Subcutaneous abdominal adipose tissue (tissue), 5 donors: Measurements from ENCODE around the gene CC2D2B.
"Not testable (repeated sequence)": the region's sequence is repeated elsewhere in the genome, so short reads cannot be mapped to it uniquely, and the experiment has no call there.

Experiments used
- H3K27ac ChIP-seq: one replicate; pipeline ENCODE4 v1.7.0; 2013; ENCODE audit warnings: low read depth, mild to moderate bottlenecking, inconsistent platforms, low read length, moderate library complexity
- H3K27me3 ChIP-seq, 5 donors: one replicate each; pipeline ENCODE4 v1.7.0; 2013; ENCODE audit warnings: low read length in 5 of 5, inconsistent platforms in 1 of 5; ENCODE audit not compliant: control insufficient read depth in 5 of 5, insufficient read depth in 4 of 5
- H3K36me3 ChIP-seq, 5 donors: one replicate each; pipeline ENCODE4 v1.7.0; 2013; ENCODE audit warnings: low read length in 5 of 5; ENCODE audit not compliant: control insufficient read depth in 5 of 5, insufficient read depth in 5 of 5
- H3K4me1 ChIP-seq, 5 donors: one replicate each; pipeline ENCODE4 v1.7.0; 2013; ENCODE audit warnings: low read length in 5 of 5, mild to moderate bottlenecking in 3 of 5, moderate library complexity in 1 of 5; ENCODE audit not compliant: control insufficient read depth in 5 of 5, insufficient read depth in 5 of 5
- H3K4me3 ChIP-seq, 5 donors: one replicate each; pipeline ENCODE4 v1.7.0; 2013; ENCODE audit warnings: low read length in 5 of 5, low read depth in 1 of 5
- H3K9ac ChIP-seq, 5 donors: one replicate each; pipeline ENCODE4 v1.7.0; 2013; ENCODE audit warnings: low read length in 5 of 5, mild to moderate bottlenecking in 4 of 5, moderate library complexity in 3 of 5
- H3K9me3 ChIP-seq, 5 donors: one replicate each; pipeline ENCODE4 v1.7.0; 2013; ENCODE audit warnings: low read length in 5 of 5; ENCODE audit not compliant: control insufficient read depth in 5 of 5
- donor health status: healthy.
- donor health status: healthy.
- donor health status: healthy.
- donor health status: healthy.
- donor health status: healthy.

The CC2D2B gene

DNA sequence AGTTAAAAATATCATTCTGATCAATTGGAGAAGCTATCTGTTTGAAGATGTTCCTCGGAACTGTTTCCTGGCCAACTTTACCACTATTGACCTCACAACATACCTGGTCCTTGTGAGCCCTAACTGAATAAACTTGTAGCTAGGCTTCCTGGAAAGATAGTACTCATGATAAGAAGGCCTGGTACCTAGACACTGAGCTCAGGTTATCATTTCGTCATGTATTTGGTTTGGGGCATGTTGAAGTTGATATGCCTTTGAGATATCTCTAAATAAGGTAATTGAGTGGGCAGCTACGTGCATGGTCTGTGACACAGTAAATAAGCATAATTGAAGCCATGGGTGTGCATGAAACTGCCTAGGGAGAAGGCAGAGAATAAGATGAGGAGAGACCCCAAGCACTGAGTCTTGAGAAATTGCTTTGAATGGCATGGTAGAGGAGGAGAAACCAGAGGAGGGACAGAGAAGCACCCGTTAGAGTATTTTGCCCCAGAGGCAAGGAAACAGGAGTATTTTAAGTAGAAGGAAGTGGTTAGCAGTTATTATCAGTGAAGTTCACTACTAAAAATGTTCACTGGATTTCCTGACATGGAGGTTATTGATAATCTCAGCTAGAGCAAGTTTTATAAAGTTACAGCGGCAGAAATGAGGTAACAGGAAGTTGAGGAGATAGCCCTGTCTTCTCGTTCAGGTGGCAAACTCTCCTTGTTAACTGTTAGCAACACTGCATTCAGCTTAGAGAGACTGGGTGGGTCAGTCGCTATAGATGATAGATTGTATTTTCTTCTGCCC lies 55.6 kb downstream of the CC2D2B start:
- H3K4me3 ChIP-seq, result no peak overlapping the region
- H3K27ac ChIP-seq, result no peak overlapping the region
- H3K27me3 ChIP-seq, result no peaks in the 10 kb centered on the region
- H3K9ac ChIP-seq, result no peak overlapping the region
- peaks cover 0 to 7% (median 3%) of the 10 kb centered on the region in 5 donors for H3K4me1 ChIP-seq
- peaks cover 6 to 20% (median 13%) of the 10 kb centered on the region in 5 donors for H3K9me3 ChIP-seq
- H3K36me3 ChIP-seq, result no peaks in the 10 kb centered on the region

DNA sequence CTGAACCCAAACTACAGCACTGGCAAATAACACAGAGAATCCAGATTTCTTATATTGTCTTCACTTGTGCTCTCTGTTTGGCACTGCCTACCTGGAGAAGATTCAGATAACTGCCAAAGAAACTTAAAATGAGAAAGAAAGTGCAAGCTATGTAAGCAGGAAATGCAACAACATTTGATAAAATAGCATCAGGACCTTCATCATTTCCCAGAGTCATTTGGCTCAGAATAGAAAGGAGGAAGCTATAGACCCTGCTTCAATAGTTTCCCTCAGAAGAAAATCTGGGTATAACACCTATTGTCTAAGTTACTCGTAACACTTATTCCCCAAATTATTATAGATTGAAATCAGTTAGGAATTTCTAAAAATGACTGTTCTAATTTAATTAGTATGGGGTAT lies 56.2 kb downstream of the CC2D2B start:
- Histone ChIP-seq H3K9ac (no peak overlapping the region), H3K36me3 (no peaks in the 10 kb centered on the region), H3K9me3 (peaks cover 6 to 14% (median 12%) of the 10 kb centered on the region in 5 donors), H3K4me1 (peaks cover 0 to 7% (median 3%) of the 10 kb centered on the region in 5 donors), H3K4me3 (no peak overlapping the region), H3K27me3 (no peaks in the 10 kb centered on the region), H3K27ac (no peak overlapping the region)

DNA sequence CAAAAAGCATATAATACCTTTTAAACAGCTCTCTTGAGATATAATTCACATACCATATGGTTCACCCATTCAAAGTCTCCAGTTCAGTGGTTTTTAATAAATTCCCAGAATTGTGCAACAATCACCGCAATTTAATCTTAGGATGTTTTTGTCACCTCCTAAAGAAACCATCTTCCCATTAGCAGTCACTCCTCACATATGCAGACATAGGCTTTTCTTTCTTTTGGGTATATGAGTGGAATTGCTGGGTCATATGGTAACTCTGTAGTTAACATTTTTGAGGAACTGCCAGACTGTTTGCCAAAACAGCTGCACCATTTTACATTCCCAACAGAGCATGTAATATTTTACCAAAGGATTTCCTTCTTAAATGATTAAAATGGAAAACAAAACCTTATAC lies 57.0 kb downstream of the CC2D2B start:
- H3K4me3 ChIP-seq, result no peak overlapping the region

DNA sequence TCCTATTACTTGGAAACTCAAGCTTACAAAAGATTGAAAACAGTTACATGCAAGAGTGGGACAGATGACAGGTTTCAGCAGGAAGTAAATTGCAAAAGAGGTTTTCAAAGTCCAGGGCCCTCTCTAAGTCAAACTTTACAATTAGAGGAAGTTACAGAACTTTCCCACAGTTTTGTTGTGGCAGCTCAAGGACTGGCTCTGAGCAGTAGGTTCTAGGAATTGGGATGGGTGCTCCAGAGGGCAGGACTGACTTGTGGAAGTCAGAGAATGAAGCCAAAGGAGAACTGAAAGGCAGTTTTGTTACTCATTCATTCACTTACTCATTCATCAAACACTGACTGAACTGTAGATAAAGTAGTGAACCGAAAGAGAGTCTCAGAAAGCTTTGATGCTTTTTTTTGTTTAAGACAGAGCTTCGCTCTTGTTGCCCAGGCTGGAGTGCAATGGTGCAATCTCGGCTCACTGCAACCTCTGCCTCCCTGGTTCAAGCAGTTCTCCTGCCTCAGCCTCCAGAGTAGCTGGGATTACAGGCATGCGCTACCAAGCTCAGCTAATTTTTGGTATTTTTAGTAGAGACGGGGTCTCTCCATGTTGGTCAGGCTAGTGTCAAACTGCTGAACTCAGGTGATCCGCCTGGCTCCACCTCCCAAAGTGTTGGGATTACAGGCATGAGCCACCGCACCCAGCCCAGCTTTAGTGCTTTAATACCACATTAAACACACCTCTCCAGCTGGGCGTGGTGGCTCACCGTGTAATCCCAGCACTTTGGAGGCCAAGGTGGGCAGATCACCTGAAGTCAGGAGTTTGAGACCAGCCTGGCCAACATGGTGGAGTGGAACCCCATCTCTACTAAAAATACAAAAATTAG lies 68.8 kb downstream of the CC2D2B start:
- Histone ChIP-seq H3K9me3 (no peaks in the 10 kb centered on the region), H3K27me3 (no peaks in the 10 kb centered on the region), H3K9ac (no peak overlapping the region), H3K36me3 (no peaks in the 10 kb centered on the region), H3K4me1 (no peaks in the 10 kb centered on the region), H3K27ac (no peak overlapping the region), H3K4me3 (no peak overlapping the region)

More for the DNA sequence above, 57.0 kb downstream of the CC2D2B start:
- H3K9me3 ChIP-seq, result peaks cover 4 to 9% (median 8%) of the 10 kb centered on the region in 5 donors
- H3K9ac ChIP-seq, result no peak overlapping the region
- no peaks in the 10 kb centered on the region for H3K36me3 ChIP-seq
- H3K27me3 ChIP-seq, result no peaks in the 10 kb centered on the region
- H3K4me1 ChIP-seq, result peaks cover 0 to 7% (median 3%) of the 10 kb centered on the region in 5 donors
- no peak overlapping the region for H3K27ac ChIP-seq

DNA sequence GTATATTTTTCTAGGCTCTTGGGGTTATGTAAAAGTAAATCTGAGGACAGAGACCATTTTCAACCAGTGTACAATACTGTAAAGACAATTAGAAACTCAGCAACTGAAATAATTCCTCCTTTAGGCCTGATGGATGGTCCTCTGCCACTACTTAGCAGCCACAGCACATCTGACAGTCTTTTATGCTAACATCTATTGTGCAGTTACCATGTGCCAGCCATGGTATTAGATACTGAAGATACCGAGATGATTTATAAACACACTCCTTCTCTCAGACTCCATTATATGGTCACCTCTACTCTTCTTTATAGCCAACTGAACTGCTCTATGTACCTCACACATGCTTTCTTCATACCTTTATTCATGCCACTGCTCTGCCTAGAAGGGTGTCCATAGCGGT lies 74.4 kb downstream of the CC2D2B start:
- Histone ChIP-seq H3K27me3 (no peaks in the 10 kb centered on the region), H3K4me1 (no peaks in the 10 kb centered on the region), H3K36me3 (no peaks in the 10 kb centered on the region), H3K27ac (no peak overlapping the region), H3K9ac (no peak overlapping the region), H3K9me3 (no peaks in the 10 kb centered on the region), H3K4me3 (no peak overlapping the region)

DNA sequence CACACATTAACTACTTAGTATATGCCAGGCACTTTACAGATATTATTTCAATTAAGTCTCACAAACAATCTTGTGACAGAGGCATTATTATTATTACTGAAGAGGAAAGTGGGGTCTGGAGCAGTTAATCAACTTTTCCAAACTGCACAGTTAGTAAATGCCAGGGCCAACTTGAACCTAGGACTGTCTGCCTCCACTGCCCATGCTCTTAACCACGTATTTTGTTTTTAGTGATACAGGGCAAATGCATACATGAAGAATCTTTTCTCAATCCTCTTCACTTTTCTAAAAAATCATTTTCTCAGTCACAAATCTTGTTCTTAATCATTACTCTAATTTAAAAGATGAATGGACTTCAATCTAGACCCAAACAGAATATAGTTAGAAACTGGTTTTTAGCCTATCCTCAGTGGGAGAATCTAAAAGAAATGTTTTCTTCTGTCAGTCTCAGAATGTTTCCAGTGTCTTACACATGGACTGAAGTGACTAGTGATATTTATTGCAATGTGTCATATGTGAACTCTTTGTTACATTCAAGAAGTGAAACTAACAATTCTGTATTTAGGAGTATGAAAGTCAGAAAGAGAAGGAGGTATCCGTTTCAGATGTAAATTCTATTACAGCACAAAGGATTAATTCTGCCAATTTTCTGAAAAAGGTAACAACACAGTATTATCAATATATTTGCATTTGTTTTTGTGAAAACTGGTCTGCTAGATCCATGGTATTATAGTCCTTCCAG lies 80.1 kb downstream of the CC2D2B start:
- no peaks in the 10 kb centered on the region for H3K9me3 ChIP-seq
- no peaks in the 10 kb centered on the region for H3K27me3 ChIP-seq
- H3K36me3 ChIP-seq, result no peaks in the 10 kb centered on the region
- H3K27ac ChIP-seq, result no peak overlapping the region
- H3K9ac ChIP-seq, result no peak overlapping the region
- H3K4me3 ChIP-seq, result no peak overlapping the region
- H3K4me1 ChIP-seq, result no peaks in the 10 kb centered on the region

DNA sequence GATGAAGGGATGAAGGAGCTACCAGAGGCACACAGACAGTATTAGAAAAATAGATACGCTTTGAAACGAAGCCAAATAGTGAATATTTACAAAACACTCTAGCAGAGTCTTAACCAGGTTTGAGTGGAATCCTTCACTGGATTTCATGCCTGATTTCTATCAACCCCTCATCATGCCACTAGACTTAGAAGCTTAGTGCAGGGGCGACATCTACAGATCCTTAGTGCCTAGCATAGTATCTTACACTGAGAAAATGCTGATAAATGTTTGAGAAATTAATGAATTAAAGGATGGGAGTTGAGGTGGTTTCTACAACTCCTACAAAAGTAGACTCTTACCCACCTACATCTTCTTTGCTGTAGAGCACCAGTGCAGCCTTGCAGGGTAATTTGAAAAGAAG lies 80.9 kb downstream of the CC2D2B start:
- Histone ChIP-seq H3K9me3 (no peaks in the 10 kb centered on the region), H3K9ac (no peak overlapping the region), H3K36me3 (no peaks in the 10 kb centered on the region), H3K27ac (no peak overlapping the region), H3K4me1 (no peaks in the 10 kb centered on the region), H3K27me3 (no peaks in the 10 kb centered on the region), H3K4me3 (no peak overlapping the region)

DNA sequence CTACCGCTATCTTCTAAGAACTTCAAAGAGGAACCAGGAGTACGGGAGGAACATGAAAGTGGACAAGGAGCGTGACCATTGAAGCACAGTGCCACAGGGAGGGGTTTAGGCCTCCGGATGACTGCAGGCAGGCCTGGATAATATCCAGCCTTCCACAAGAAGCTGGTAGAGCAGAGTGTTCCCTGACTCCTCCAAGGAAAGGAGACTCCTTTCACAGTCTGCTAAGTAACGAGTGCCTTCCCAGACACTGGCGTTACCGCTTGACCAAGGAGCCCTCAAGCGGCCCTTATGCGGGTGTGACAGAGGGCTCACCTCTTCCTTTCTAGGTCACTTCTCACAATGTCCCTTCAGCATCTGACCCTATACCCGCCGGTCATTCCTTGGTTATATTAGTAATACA lies 86.6 kb downstream of the CC2D2B start:
- not testable (repeated sequence) for H3K27me3 ChIP-seq, H3K27ac ChIP-seq, H3K36me3 ChIP-seq, H3K9ac ChIP-seq, H3K9me3 ChIP-seq, H3K4me3 ChIP-seq, H3K4me1 ChIP-seq

DNA sequence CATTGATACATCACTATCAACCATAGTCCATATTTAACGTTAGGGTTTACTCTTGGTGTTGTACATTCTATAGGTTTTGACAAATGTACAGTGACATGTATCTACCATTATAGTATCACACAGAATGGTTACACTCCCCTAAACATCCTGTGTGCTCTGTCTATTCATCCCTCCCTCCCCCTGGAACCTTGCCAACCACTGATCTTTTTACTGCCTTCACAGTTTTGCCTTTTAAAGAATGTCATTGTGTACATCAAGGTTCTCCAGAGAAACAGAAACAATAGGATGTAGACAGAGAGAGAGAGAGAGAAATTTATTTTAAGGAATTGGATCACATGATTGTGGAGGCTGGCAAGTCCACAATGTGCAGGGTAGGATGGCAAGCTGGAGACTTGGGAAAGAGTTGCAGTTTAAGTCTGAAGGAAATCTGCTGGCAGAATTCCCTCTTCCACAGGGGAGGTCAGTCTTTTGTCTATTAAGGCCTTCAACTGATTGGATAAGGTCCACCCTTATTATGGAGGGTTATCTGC lies 90.5 kb downstream of the CC2D2B start:
- H3K4me1 ChIP-seq, result no peaks in the 10 kb centered on the region
- H3K4me3 ChIP-seq, result no peak overlapping the region
- H3K9me3 ChIP-seq, result no peaks in the 10 kb centered on the region
- no peak overlapping the region for H3K27ac ChIP-seq
- H3K36me3 ChIP-seq, result no peaks in the 10 kb centered on the region
- no peak overlapping the region for H3K9ac ChIP-seq
- H3K27me3 ChIP-seq, result no peaks in the 10 kb centered on the region
